Liver (tissue), 3 donors: ENCODE data around the gene CAVIN2.

Experiments
- ATF3 ChIP-seq: IDR thresholded peaks from 2 replicates; pipeline ENCODE4 v1.6.1; 2016; ENCODE audit warnings: antibody characterized with exemption
- FOXA1 ChIP-seq: IDR thresholded peaks from 2 replicates; pipeline ENCODE4 v1.6.1; 2016; ENCODE audit warnings: antibody characterized with exemption
- GABPA ChIP-seq, 2 donors: IDR thresholded peaks in 1 of 2; conservative IDR thresholded peaks in 1 of 2; 2 replicates each; pipeline ENCODE4 v1.6.1; 2016; ENCODE audit warnings: antibody characterized with exemption in 2 of 2, mild to moderate bottlenecking in 1 of 2, moderate library complexity in 1 of 2
- HNF4G ChIP-seq: IDR thresholded peaks from 2 replicates; pipeline ENCODE4 v1.6.1; 2016; ENCODE audit warnings: antibody characterized with exemption
- JUND ChIP-seq, 2 donors: IDR thresholded peaks; 2 replicates each; pipeline ENCODE4 v1.6.1; 2016; ENCODE audit warnings: antibody characterized with exemption in 2 of 2
- NR2F2 ChIP-seq: IDR thresholded peaks from 2 replicates; pipeline ENCODE4 v1.6.1; 2016; ENCODE audit warnings: antibody characterized with exemption
- RAD21 ChIP-seq, 2 donors: IDR thresholded peaks; 2 replicates each; pipeline ENCODE4 v1.6.1; 2016; ENCODE audit warnings: antibody characterized with exemption in 2 of 2, mild to moderate bottlenecking in 2 of 2
- RXRA ChIP-seq, 2 donors: IDR thresholded peaks; 2 replicates each; pipeline ENCODE4 v1.6.1; 2017 to 2018; ENCODE audit warnings: antibody characterized with exemption in 2 of 2, mild to moderate bottlenecking in 1 of 2
- SP1 ChIP-seq: IDR thresholded peaks from 2 replicates; pipeline ENCODE4 v1.6.1; 2018; ENCODE audit warnings: antibody characterized with exemption, mild to moderate bottlenecking
- TAF1 ChIP-seq: conservative IDR thresholded peaks from 2 replicates; pipeline ENCODE4 v1.6.1; 2016; ENCODE audit warnings: antibody characterized with exemption, mild to moderate bottlenecking
- YY1 ChIP-seq: IDR thresholded peaks from 2 replicates; pipeline ENCODE4 v1.6.1; 2016; ENCODE audit warnings: antibody characterized with exemption, mild to moderate bottlenecking
- TF ChIP-seq, protein P1 (sequence below): fragments of 150-350 bp; IDR thresholded peaks from 2 replicates; pipeline ENCODE4 v1.5.1; 2017; ENCODE audit warnings: improper control_type of control experiment, low read depth, low read length; ENCODE audit not compliant: missing input control
- TF ChIP-seq, protein P2 (sequence below): IDR thresholded peaks from 2 replicates; pipeline ENCODE4 v1.6.1; 2016; ENCODE audit warnings: antibody characterized with exemption, mild to moderate bottlenecking
- TF ChIP-seq, protein P3 (sequence below): IDR thresholded peaks from 2 replicates; pipeline ENCODE4 v1.6.1; 2016; ENCODE audit warnings: antibody characterized with exemption
- donor health status: healthy.
- donor health status: healthy.

DNA sequence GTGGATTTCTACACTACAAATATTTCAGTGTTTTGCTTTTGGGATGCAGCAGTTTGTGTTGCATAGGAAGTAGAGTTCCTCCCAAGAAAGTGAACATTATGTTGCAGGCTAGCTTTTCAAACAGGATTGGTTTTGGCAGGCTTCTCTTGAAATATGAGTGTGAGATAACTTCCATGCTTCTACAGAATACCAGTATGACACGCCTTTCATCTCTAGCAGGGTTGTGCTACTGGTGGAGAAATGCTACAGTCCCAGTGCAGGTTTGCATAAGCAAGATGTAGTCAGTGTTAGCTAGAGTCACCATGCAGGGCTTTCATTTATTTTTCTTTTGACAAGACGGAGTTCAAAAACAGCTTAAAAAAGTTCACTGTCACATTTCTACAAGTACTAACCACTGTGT is 17.1 kb upstream of the CAVIN2 start:
- TF ChIP-seq, protein P1, sequence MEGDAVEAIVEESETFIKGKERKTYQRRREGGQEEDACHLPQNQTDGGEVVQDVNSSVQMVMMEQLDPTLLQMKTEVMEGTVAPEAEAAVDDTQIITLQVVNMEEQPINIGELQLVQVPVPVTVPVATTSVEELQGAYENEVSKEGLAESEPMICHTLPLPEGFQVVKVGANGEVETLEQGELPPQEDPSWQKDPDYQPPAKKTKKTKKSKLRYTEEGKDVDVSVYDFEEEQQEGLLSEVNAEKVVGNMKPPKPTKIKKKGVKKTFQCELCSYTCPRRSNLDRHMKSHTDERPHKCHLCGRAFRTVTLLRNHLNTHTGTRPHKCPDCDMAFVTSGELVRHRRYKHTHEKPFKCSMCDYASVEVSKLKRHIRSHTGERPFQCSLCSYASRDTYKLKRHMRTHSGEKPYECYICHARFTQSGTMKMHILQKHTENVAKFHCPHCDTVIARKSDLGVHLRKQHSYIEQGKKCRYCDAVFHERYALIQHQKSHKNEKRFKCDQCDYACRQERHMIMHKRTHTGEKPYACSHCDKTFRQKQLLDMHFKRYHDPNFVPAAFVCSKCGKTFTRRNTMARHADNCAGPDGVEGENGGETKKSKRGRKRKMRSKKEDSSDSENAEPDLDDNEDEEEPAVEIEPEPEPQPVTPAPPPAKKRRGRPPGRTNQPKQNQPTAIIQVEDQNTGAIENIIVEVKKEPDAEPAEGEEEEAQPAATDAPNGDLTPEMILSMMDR: no peak
- TF ChIP-seq FOXA1 (no peak), JUND (IDR thresholded peaks at IDR 0.05) (no peak), NR2F2 (no peak), RXRA (IDR thresholded peaks at IDR 0.05) (no peak), GABPA (IDR thresholded peaks at IDR 0.05 in 1 of 2, conservative IDR thresholded peaks at IDR 0.05 in 1 of 2) (no peak), ATF3 (no peak), SP1 (no peak), YY1 (no peak), RAD21 (IDR thresholded peaks at IDR 0.05) (no peak), TAF1 (no peak), HNF4G (no peak)
- TF ChIP-seq, protein P2, sequence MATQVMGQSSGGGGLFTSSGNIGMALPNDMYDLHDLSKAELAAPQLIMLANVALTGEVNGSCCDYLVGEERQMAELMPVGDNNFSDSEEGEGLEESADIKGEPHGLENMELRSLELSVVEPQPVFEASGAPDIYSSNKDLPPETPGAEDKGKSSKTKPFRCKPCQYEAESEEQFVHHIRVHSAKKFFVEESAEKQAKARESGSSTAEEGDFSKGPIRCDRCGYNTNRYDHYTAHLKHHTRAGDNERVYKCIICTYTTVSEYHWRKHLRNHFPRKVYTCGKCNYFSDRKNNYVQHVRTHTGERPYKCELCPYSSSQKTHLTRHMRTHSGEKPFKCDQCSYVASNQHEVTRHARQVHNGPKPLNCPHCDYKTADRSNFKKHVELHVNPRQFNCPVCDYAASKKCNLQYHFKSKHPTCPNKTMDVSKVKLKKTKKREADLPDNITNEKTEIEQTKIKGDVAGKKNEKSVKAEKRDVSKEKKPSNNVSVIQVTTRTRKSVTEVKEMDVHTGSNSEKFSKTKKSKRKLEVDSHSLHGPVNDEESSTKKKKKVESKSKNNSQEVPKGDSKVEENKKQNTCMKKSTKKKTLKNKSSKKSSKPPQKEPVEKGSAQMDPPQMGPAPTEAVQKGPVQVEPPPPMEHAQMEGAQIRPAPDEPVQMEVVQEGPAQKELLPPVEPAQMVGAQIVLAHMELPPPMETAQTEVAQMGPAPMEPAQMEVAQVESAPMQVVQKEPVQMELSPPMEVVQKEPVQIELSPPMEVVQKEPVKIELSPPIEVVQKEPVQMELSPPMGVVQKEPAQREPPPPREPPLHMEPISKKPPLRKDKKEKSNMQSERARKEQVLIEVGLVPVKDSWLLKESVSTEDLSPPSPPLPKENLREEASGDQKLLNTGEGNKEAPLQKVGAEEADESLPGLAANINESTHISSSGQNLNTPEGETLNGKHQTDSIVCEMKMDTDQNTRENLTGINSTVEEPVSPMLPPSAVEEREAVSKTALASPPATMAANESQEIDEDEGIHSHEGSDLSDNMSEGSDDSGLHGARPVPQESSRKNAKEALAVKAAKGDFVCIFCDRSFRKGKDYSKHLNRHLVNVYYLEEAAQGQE: no peak
- TF ChIP-seq, protein P3, sequence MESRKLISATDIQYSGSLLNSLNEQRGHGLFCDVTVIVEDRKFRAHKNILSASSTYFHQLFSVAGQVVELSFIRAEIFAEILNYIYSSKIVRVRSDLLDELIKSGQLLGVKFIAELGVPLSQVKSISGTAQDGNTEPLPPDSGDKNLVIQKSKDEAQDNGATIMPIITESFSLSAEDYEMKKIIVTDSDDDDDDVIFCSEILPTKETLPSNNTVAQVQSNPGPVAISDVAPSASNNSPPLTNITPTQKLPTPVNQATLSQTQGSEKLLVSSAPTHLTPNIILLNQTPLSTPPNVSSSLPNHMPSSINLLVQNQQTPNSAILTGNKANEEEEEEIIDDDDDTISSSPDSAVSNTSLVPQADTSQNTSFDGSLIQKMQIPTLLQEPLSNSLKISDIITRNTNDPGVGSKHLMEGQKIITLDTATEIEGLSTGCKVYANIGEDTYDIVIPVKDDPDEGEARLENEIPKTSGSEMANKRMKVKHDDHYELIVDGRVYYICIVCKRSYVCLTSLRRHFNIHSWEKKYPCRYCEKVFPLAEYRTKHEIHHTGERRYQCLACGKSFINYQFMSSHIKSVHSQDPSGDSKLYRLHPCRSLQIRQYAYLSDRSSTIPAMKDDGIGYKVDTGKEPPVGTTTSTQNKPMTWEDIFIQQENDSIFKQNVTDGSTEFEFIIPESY: no peak
